Measurements from ENCODE around the gene IER2. TPM values are rescaled to one million over a fixed set of nuclear protein-coding genes. Genes with fewer than 3 reads are reported as not detected.
"Not testable (repeated sequence)": the region's sequence is repeated elsewhere in the genome, so short reads cannot be mapped to it uniquely, and the experiment has no call there.

Gene IER2
- total RNA-seq, 1 experiment from 2014 or later = 42.6 TPM

GRCh38 chr19:13138171-13138915 is 11.9 kb upstream of the IER2 start:
- DNase-seq (ENCODE audit: low read depth) = no peak

- no peak for DNase-seq (ENCODE audit: low read depth)
Observed at GRCh38 chr19:13138916-13139198, 11.4 kb upstream of the IER2 start.

GRCh38 chr19:13139633-13140311 is 10.4 kb upstream of the IER2 start:
- DNase-seq (ENCODE audit: low read depth) = no peak

- DNase-seq (ENCODE audit: low read depth) = no peak
Observed at GRCh38 chr19:13146763-13147563, 3.2 kb upstream of the IER2 start.

- not testable (repeated sequence) for DNase-seq (ENCODE audit: low read depth)
Observed at GRCh38 chr19:13149173-13149627, 1.0 kb upstream of the IER2 start.

GRCh38 chr19:13149628-13150186 is 504 bp upstream of the IER2 start:
- peak; percentile 49 for DNase-seq (ENCODE audit: low read depth)

- no peak for DNase-seq (ENCODE audit: low read depth)
Observed at GRCh38 chr19:13150931-13151604, 857 bp downstream of the IER2 start.

GRCh38 chr19:13151605-13152355 is 1.6 kb downstream of the IER2 start:
- DNase-seq (ENCODE audit: low read depth) = peak; percentile 96

GRCh38 chr19:13152356-13152973 is 2.3 kb downstream of the IER2 start:
- DNase-seq (ENCODE audit: low read depth) = no peak

- DNase-seq (ENCODE audit: low read depth) = peak; percentile 95
Observed at GRCh38 chr19:13152974-13153568, 2.9 kb downstream of the IER2 start.

GRCh38 chr19:13153569-13154240 is 3.5 kb downstream of the IER2 start:
- DNase-seq (ENCODE audit: low read depth) = no peak

- peak; percentile 62 for DNase-seq (ENCODE audit: low read depth)
Observed at GRCh38 chr19:13154241-13154778, 4.1 kb downstream of the IER2 start.

- DNase-seq (ENCODE audit: low read depth) = peak; percentile 76
Observed at GRCh38 chr19:13154911-13155471, 4.8 kb downstream of the IER2 start.

GRCh38 chr19:13155472-13156359 is 5.5 kb downstream of the IER2 start:
- peak; percentile 84 for DNase-seq (ENCODE audit: low read depth)

- DNase-seq (ENCODE audit: low read depth) = no peak
Observed at GRCh38 chr19:13159713-13160112, 9.5 kb downstream of the IER2 start.

- DNase-seq (ENCODE audit: low read depth) = peak; percentile 54
Observed at GRCh38 chr19:13160557-13160956, 10.3 kb downstream of the IER2 start.

All from HT1080 (cell line).